ENCODE data around the gene EBPL.

The EBPL gene

GRCh38 chr13:49670828-49671227 is 20.5 kb downstream of the EBPL start:
- DNase-seq = no peak

DNA sequence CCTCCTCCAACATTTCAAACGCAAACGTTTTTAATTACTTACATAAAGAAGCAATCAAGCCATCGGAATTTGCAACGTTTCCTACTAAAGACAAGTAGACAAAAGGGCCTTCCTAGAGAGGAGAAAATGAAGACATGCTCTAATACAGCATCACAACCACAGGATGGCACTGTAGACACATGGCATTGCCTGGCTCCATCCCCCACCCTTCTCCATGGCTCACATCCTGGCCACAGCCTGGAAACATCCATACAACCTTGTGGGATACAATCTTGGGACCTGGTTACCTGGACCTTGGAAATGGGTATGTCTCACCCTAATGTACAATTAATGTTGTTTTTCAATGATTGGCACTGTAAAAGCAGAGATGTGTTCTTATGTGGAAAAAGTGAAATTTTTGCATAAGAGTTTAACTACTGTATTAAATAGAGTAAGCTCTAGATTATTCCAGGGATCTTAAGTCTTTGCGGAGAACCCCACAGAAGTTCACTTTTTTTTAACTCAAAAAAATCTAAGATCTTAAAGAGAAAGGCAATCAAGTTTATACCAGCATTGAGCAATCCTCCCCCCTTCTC is 21.5 kb downstream of the EBPL start:
- peak; percentile 46 to 73 (median 51) for DNase-seq

DNA sequence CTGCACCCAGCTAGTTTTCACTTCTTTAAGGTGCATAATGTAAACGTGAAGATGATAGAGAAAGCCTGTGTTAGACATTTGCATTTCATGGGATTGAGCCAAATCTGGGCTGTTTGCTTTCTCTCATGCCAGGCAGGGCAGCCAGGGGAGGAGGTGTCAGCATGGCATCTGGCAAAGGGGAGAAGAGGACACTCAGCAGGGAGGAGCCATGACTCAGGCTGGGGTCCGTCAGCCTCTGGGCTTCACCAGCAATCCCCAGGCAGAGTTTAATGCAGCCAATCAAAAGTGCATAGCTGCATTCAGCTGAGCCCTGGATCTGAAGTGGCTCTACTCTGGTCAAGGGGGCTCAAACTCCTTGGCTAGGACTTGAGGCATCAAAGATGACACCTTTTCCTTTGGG is 23.5 kb downstream of the EBPL start:
- no peak for DNase-seq

DNA sequence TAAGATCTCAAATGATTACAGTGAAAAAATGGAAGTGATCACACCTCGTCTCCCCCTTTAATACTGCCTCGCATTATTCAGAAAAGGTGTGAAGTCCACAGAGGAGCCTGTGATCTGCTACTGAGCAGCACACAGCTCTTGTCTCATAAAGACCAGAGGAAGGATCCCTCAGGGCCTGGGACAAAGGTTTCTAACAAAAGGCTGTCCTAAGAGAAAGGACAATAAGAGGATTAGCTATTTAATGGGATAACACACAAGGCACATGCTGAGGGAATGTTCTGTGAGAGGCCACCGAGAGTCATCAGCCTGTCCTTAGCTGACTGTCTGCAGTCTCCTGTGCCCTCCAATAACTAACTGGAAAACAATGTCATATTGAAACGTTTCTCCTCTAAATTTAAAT is 26.7 kb downstream of the EBPL start:
- DNase-seq = no peak

GRCh38 chr13:49657241-49657641 is 34.0 kb downstream of the EBPL start:
- no peak for DNase-seq

- no peak for DNase-seq
These were observed 35.4 kb downstream of the EBPL start for GRCh38 chr13:49655906-49656305.

DNA sequence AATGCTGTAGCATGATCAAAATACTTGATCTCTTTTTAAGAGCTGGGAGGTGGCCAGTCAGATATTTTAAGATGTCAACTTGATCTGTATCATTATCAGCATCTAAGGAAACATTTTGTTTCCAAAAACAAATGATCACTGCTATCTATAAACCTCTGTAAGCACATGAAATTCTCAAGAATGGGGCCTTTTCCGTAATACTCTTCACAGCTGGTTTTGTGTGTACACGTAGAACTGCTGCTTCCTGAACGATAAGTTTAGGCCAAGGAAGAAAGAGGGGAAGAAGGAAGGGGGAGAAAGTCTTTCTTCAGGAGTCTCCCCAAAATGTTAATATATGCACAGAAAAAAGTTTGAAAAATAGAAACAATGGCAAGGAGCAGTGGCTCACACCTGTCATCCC is 37.3 kb downstream of the EBPL start:
- no peak for DNase-seq

DNA sequence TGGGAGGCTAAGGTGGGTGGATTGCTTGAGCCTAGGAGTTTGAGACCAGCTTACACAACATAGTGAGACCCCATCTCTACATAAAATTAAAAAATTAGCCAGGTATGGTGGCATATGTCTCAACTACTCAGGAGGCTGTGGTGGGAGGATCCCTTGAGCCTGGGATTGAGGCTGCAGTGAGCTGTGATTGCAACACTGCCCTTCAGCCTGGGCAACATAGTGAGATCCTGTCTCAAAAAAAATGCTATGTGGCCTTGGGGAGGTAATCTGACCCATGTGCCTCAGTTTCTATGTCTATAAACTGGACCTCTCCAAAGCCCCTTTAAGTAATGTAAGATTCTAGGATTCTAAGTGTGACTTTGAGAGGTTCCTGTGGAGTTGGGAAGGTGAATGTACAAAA is 37.8 kb downstream of the EBPL start:
- DNase-seq = no peak

DNA sequence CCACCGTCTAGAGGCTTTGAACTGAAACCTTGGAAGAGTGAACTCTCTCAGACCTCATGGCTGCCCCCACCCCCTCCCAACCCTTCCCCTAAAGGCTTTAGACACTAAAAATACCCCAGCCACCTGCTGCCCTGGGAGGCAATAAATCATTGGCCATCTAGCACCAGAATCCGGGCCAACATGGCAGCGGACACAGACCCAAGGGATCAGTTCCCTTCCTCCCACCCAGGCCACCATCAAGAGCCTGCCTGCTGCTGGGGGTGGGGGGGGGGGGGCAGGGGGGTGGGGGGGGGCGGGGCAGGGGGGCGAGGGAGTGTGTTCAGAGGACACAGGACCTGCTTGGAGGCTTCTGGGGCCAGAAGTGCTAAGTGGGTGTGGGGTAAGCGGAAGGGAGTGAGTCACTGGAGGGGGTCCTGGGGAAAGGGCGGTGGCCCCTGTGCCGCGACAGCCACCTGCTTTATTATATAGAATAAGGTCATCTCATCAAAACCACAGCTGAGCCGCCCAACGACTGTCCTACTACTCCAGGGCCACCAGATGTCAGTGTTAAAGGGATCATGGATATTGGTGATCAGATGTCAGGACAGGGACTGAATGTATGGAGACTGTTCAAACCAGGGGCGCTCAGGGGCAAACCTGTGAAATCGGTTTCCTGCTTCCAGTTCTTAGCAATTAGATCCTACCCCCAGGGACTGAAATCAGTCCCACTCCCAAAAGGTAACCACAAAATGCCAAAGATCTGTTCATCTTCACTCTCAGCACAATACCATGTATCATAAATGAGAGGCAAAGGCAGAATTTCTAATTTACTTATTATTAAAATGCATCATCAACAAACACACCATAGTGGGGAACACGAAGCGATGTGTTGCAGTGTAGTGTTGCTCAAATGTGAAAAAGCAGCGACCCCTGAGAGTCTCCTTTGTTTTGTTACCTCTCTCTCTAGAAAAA is 38.7 kb downstream of the EBPL start:
- peak; percentile 48 to 64 (median 63) for DNase-seq

GRCh38 chr13:49651570-49652354 is 39.5 kb downstream of the EBPL start:
- DNase-seq = no peak

DNA sequence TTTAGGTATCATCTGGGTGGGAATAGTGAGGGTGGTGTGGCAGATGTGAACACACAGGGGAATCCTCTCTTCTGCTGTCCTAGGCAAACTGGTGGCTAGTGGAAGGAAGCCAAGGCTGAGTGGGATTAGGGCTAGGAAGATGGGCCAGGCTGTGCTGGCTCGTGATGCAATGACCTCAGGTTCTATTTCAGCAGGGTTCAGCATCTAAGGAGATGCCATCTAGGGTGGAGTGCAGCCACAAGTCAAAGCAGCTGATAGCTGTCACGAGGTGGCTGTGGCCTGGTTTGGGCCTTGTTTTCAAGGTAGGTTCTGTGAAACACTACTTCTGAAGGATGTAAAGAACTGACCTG is 41.3 kb downstream of the EBPL start:
- DNase-seq = no peak

- DNase-seq = no peak
These were observed 41.9 kb downstream of the EBPL start for GRCh38 chr13:49649244-49649962.

GRCh38 chr13:49646688-49647087 is 44.6 kb downstream of the EBPL start:
- DNase-seq = no peak

- no peak for DNase-seq
These were observed 45.8 kb downstream of the EBPL start for GRCh38 chr13:49645451-49645850.

- DNase-seq = peak; percentile 56 to 66 (median 57)
These were observed 48.1 kb downstream of the EBPL start for GRCh38 chr13:49643035-49643646.

GRCh38 chr13:49641801-49642291 is 49.4 kb downstream of the EBPL start:
- peak; percentile 94 to 97 (median 94) for DNase-seq

- no peak for DNase-seq
These were observed 52.6 kb downstream of the EBPL start for GRCh38 chr13:49638744-49639072.

GRCh38 chr13:49638030-49638743 is 53.1 kb downstream of the EBPL start:
- no peak for DNase-seq

DNA sequence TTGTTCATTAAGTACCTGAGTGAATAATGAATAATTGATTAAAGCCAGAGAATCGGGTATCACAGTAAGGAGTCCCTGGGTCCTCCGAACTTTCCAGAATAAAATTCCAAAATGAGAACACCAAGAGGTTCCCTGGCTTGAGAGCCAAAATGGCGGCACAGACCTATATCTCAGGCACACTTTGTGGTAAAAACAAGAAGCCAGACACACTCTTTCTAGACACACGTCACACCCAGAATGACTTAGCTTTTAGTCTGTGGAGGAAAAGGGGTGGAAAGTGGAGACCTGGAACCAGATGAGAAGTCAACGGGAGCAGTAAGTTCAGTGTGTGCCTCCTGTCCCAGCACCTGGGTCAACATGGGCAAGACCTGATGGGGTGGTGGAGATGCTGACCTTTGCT is 54.6 kb downstream of the EBPL start:
- no peak for DNase-seq

- peak; percentile 49 to 77 (median 64) for DNase-seq
These were observed 55.5 kb downstream of the EBPL start for GRCh38 chr13:49635599-49636433.

DNA sequence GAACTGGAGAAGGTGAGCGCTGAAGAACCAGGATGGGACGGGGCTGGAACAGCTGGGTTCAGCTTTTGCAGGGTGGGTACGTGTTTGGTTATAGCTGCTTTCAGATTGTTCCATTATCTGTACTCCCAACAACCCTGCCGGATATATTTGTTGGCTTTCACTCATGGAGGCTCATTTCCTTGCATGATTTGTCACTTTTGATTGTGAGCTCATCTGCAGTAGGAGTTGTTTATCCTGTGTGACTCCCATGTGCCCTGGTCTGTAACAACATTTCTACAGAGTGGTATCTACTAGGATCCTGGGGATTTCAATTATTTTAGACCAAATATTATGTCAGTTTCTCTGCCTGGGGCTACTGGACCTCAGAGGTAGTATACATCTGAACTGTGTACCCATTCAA is 57.6 kb downstream of the EBPL start:
- peak; percentile 39 to 61 (median 47) for DNase-seq
